ENCODE results near the gene MSL1.

The MSL1 gene, protein sequence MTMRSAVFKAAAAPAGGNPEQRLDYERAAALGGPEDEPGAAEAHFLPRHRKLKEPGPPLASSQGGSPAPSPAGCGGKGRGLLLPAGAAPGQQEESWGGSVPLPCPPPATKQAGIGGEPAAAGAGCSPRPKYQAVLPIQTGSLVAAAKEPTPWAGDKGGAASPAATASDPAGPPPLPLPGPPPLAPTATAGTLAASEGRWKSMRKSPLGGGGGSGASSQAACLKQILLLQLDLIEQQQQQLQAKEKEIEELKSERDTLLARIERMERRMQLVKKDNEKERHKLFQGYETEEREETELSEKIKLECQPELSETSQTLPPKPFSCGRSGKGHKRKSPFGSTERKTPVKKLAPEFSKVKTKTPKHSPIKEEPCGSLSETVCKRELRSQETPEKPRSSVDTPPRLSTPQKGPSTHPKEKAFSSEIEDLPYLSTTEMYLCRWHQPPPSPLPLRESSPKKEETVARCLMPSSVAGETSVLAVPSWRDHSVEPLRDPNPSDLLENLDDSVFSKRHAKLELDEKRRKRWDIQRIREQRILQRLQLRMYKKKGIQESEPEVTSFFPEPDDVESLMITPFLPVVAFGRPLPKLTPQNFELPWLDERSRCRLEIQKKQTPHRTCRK

DNA sequence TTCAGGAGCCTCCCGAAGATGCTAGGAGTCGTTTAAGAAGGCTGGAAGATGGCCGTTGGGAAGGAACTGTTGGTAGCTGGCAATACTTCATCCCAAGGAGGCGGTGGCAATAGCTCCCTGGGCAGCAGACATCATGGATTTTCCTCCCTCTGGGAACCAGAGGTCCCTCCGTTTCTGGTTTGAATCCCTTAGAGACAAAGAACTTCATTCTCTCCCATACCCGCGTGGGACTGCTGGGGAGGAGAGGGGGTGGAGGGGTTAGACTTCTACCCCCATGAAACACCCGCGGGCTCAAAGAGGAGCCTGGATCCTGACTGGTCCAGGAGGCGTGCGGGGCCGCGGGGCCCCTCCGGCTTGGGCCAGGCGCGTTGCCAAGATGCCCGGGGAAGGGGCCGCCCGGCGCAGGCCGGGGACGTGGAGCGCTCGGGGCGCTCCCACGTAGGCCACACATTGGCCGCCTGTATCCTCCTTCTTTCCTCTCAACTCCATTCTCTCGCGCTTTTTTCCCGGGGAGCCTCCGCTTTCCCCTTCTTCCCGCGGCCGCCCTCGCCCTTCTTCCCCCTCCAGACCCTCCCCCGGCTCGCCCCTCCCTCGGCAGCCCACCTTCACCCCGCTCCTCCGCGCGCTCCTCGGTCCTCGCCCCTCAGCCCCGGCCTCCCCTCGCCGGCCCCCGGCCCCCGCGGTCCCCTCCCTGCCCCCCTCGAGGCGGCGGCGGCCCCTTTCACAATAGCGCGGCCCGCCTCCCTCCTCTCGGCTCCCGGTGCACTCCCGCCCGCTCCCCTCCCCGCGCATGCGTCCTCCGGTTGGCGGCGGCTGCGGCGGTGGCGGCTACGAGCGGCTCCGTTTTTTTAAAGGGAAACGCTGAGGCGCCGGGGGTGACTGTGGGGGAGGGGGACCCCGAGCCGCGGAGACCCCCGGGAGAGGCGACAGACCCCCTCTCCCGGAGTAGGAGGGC is at the start of gene MSL1:
Gene MSL1, plus strand, starts transcription at position 791 of the 955 bp plus-strand sequence. CDS start 642 bp downstream, outside the sequence.
- Histone ChIP-seq H3K27me3 (ENCODE audit: control insufficient read depth, insufficient read depth, low read length) (no peaks in the 10 kb centered on the region), H3K4me2 (ENCODE audit: low read length) (peak within 1 kb of the TSS; percentile 93), H3K36me3 (ENCODE audit: control insufficient read depth, insufficient read depth, low read length) (no peaks in the 10 kb centered on the region), H3K9me3 (ENCODE audit: control insufficient read depth, low read length) (no peaks in the 10 kb centered on the region), H3K9ac (peak within 1 kb of the TSS; percentile 96), H3K27ac (peak within 1 kb of the TSS; percentile 92), H3K4me1 (peaks cover 15% of the 10 kb centered on the region), H2AFZ (peak within 1 kb of the TSS; percentile 92), H3K4me3 (ENCODE audit: low read depth, low read length) (peak within 1 kb of the TSS; percentile 81), H3K79me2 (peaks cover 15% of the 10 kb centered on the region)
- TF ChIP-seq, protein P1, sequence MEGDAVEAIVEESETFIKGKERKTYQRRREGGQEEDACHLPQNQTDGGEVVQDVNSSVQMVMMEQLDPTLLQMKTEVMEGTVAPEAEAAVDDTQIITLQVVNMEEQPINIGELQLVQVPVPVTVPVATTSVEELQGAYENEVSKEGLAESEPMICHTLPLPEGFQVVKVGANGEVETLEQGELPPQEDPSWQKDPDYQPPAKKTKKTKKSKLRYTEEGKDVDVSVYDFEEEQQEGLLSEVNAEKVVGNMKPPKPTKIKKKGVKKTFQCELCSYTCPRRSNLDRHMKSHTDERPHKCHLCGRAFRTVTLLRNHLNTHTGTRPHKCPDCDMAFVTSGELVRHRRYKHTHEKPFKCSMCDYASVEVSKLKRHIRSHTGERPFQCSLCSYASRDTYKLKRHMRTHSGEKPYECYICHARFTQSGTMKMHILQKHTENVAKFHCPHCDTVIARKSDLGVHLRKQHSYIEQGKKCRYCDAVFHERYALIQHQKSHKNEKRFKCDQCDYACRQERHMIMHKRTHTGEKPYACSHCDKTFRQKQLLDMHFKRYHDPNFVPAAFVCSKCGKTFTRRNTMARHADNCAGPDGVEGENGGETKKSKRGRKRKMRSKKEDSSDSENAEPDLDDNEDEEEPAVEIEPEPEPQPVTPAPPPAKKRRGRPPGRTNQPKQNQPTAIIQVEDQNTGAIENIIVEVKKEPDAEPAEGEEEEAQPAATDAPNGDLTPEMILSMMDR (IDR thresholded peaks at IDR 0.05): no peak

DNA sequence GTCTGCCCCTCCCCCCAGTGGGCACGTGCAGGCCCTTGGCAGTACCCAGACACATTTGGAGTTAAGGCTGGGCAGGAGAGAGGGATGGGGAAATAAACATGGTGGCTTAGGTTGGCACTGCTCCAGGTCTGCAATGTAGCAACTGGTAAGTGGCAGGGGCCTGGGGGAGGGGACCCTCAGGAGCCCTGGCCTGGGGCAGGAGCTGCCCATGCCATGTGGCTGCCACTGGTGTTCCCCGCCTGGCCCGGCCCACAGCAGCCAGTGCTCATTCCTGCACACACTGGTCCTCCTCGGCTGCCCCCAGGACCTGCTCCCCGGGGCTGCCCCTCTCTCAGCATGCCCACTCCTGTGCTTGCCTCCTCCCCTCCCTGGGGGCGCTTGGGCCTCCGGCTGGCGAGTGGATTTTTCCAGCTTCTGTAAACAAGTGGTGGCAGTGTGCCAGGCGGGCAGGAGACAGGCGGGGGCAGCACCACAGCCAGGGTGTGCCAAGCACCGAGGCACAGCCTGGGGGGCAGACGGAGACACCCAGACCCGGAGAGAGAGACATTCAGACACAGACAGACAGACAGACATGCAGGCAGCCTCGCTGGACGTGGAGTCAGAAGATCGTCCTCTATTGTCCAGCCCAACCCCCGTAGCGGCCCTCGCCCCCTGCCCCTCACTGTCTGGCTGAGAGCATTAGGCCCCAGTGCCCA is 49.6 kb upstream of the MSL1 start:
- Histone ChIP-seq H2AFZ (peak overlapping the region; percentile 43), H3K4me3 (ENCODE audit: low read depth, low read length) (peak overlapping the region; percentile 9), H3K9me3 (ENCODE audit: control insufficient read depth, low read length) (no peaks in the 10 kb centered on the region), H3K36me3 (ENCODE audit: control insufficient read depth, insufficient read depth, low read length) (no peaks in the 10 kb centered on the region), H3K79me2 (peaks cover 14% of the 10 kb centered on the region), H3K27ac (peak overlapping the region; percentile 78), H3K4me2 (ENCODE audit: low read length) (peak overlapping the region; percentile 50), H3K4me1 (peaks cover 68% of the 10 kb centered on the region), H3K27me3 (ENCODE audit: control insufficient read depth, insufficient read depth, low read length) (no peaks in the 10 kb centered on the region), H3K9ac (no peak overlapping the region)
- TF ChIP-seq, protein P1 (IDR thresholded peaks at IDR 0.05): no peak

DNA sequence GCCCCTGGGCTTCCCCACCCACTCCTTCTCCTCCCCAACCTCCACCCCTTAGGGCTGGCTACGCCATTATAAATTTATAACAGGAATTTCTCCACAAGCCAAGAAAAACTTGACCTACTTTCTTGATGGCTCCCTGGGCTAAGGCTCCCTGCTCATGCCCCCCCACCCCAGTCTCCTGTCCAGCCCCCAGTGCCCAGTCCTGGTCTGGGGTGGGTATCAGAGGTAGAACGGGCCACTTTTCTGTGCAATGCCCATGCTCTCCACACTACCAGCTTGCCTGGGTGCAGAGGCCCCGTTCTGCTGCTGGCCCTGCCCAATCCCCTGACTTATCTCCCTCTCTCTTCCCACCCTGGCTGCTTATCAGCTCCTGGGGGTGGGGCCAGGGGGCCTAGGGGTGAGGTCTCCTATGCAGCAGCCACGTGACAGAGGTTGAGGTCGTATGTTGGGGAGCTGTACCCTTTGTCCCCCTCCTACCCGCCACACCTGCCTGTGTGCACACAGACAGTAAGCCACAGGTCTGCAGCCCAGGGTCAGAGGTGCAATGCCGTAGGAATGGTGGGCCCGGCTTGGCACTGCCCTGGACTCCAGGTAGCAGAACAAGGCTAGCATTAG is 48.9 kb upstream of the MSL1 start:
- H3K4me2 ChIP-seq (ENCODE audit: low read length): peak overlapping the region; percentile 50
- no peaks in the 10 kb centered on the region for H3K9me3 ChIP-seq (ENCODE audit: control insufficient read depth, low read length)
- H3K4me3 ChIP-seq (ENCODE audit: low read depth, low read length): peak overlapping the region; percentile 9
- TF ChIP-seq, protein P1 (IDR thresholded peaks at IDR 0.05): no peak
- H3K9ac ChIP-seq: no peak overlapping the region
- no peak overlapping the region for H2AFZ ChIP-seq
- peaks cover 68% of the 10 kb centered on the region for H3K4me1 ChIP-seq
- no peaks in the 10 kb centered on the region for H3K27me3 ChIP-seq (ENCODE audit: control insufficient read depth, insufficient read depth, low read length)
- peaks cover 20% of the 10 kb centered on the region for H3K79me2 ChIP-seq
- H3K27ac ChIP-seq: peak overlapping the region; percentile 78
- no peaks in the 10 kb centered on the region for H3K36me3 ChIP-seq (ENCODE audit: control insufficient read depth, insufficient read depth, low read length)

DNA sequence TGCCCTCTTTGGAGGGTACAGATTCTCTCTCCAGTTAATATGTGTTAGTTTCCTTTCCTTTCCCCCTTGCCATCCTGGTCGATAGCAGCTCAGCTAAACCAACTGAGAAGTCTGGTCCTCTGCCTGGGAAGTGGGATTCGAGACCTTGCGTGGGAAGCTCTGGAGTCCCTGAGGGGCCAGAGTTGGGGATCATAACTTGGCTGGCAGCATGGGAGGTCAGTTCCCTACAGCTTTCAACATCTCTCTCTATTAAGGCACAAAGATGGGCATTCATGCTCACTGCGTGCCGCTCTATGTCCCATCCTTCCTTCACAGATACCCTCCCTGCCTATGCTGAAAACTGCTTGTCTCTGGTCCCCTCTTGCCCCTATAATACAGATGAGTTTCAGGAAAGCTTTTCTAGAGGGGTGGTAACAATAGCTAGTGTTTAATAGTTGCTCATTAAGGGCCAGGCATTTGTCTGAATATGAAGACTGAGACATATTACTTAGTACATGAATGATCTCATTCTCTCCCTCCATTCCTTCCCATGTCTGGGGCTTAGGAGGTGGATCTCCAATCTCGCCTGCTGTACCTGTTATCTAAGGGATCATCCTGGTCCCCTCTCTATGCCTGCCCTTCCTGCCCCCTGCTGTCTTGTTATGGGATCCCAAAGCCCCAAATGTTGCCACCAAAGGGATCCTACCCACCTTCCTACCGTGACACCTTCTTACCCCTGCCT is 48.2 kb upstream of the MSL1 start:
- Histone ChIP-seq H3K4me2 (ENCODE audit: low read length) (no peak overlapping the region), H3K27me3 (ENCODE audit: control insufficient read depth, insufficient read depth, low read length) (no peaks in the 10 kb centered on the region), H3K79me2 (peaks cover 22% of the 10 kb centered on the region), H3K9ac (no peak overlapping the region), H3K4me1 (peaks cover 63% of the 10 kb centered on the region), H3K36me3 (ENCODE audit: control insufficient read depth, insufficient read depth, low read length) (no peaks in the 10 kb centered on the region), H3K4me3 (ENCODE audit: low read depth, low read length) (no peak overlapping the region), H2AFZ (no peak overlapping the region), H3K9me3 (ENCODE audit: control insufficient read depth, low read length) (no peaks in the 10 kb centered on the region), H3K27ac (no peak overlapping the region)
- TF ChIP-seq, protein P1 (IDR thresholded peaks at IDR 0.05): no peak

Measured in parathyroid adenoma (tissue), 2 donors.